ENCODE measurements around the gene SULT2B1. TPM values are rescaled to one million over a fixed set of nuclear protein-coding genes. Genes with fewer than 3 reads are reported as not detected.

SULT2B1 gene
- total RNA-seq, 2 experiments from 2014 or later, result not detected

DNA sequence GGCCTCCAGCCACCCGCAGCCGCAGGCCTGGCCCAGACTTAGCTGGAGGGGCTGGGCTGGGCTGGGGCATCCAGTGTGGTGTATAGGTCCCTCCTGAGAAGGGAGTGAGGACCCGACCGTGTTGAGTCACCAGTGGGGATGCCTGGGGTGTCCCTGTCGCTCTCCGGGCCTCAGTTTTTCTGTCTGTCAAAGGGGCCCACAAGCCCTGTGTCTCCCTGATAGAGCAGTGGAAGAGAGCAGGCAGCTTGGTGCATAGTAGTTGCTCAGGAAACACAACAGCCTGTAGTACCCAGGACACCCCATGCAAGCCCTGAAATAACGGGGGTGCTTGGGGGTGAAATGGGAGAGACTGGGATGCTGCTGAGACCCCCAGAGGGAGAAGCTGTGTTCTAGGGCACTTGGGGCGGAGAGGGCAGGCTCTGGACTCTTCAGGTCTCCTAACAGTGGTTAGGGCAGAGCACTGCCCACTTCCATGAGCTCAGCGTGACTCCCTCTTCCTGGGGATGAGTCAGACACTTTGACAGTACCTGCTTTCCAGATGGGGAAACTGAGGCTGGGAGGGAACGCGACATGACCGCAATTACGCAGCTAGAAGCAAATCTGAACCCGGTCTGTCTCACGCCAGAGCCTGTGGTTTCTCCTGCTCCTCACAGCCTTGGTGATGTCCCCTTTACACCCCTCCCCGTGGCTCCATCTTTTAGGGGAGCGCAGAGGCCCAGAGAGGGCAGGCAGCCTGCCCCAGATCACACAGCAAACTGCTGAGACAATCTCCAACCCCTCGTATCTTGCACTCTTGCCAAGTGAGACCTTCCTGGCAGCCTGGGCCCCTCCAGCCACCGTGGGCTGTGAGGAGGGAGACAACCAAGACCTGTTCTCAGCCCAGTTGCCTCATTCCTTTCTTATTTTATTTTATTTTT, 692 bp downstream of the SULT2B1 start:
- no peaks in the 10 kb centered on the region for H3K4me1 Mint-ChIP-seq (ENCODE audit: low read depth)
- ATAC-seq (ENCODE audit: poor library complexity) (no peak), DNase-seq (no peak)
- H3K27me3 Mint-ChIP-seq, result peaks cover 11% of the 10 kb centered on the region
- H3K4me1 ChIP-seq (ENCODE audit: insufficient read depth, low read length), result no peaks in the 10 kb centered on the region
- no peak overlapping the region for H3K27ac Mint-ChIP-seq
- H3K9me3 ChIP-seq (ENCODE audit: control insufficient read depth in 1 of 2, insufficient read depth in 1 of 2, low read length in 2 of 2), result peaks cover 0 to 5% of the 10 kb centered on the region in 2 experiments
- H3K27ac ChIP-seq (ENCODE audit: low read depth in 1 of 2, low read length in 2 of 2), result no peak overlapping the region
- intact Hi-C loops (cut with DNase I, micrococcal nuclease), result no loop called here
- H3K9me3 Mint-ChIP-seq, result no peaks in the 10 kb centered on the region
- H3K4me3 ChIP-seq (ENCODE audit: low read length), result no peak overlapping the region
- no peaks in the 10 kb centered on the region for H3K36me3 Mint-ChIP-seq (ENCODE audit: low read depth)
- no peaks in the 10 kb centered on the region for H3K36me3 ChIP-seq (ENCODE audit: insufficient read depth, low read length)
- no peak overlapping the region for H3K4me3 Mint-ChIP-seq
- POLR2A ChIA-PET, result no interaction called here
- CTCF ChIA-PET, result no interaction called here
- TF ChIP-seq, protein P1, sequence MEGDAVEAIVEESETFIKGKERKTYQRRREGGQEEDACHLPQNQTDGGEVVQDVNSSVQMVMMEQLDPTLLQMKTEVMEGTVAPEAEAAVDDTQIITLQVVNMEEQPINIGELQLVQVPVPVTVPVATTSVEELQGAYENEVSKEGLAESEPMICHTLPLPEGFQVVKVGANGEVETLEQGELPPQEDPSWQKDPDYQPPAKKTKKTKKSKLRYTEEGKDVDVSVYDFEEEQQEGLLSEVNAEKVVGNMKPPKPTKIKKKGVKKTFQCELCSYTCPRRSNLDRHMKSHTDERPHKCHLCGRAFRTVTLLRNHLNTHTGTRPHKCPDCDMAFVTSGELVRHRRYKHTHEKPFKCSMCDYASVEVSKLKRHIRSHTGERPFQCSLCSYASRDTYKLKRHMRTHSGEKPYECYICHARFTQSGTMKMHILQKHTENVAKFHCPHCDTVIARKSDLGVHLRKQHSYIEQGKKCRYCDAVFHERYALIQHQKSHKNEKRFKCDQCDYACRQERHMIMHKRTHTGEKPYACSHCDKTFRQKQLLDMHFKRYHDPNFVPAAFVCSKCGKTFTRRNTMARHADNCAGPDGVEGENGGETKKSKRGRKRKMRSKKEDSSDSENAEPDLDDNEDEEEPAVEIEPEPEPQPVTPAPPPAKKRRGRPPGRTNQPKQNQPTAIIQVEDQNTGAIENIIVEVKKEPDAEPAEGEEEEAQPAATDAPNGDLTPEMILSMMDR (IDR thresholded peaks at IDR 0.05), result no peak
- no peaks in the 10 kb centered on the region for H3K27me3 ChIP-seq (ENCODE audit: control insufficient read depth in 1 of 2, insufficient read depth in 2 of 2, low read length in 2 of 2)

- H3K27me3 Mint-ChIP-seq, result peaks cover 17% of the 10 kb centered on the region
- H3K36me3 Mint-ChIP-seq (ENCODE audit: low read depth), result no peaks in the 10 kb centered on the region
- peaks cover 0 to 2% of the 10 kb centered on the region in 2 experiments for H3K27me3 ChIP-seq (ENCODE audit: control insufficient read depth in 1 of 2, insufficient read depth in 2 of 2, low read length in 2 of 2)
- H3K4me3 ChIP-seq (ENCODE audit: low read length), result no peak overlapping the region
- no peaks in the 10 kb centered on the region for H3K4me1 Mint-ChIP-seq (ENCODE audit: low read depth)
- peaks cover 5% of the 10 kb centered on the region for H3K4me1 ChIP-seq (ENCODE audit: insufficient read depth, low read length)
- intact Hi-C loops (cut with DNase I, micrococcal nuclease), result no loop called here
- H3K4me3 Mint-ChIP-seq, result no peak overlapping the region
- no peaks in the 10 kb centered on the region for H3K9me3 Mint-ChIP-seq
- H3K27ac ChIP-seq (ENCODE audit: low read depth in 1 of 2, low read length in 2 of 2), result no peak overlapping the region
- DNase-seq (no peak), ATAC-seq (ENCODE audit: poor library complexity) (no peak)
- ChIA-PET CTCF (no interaction called here), POLR2A (no interaction called here)
- H3K9me3 ChIP-seq (ENCODE audit: control insufficient read depth in 1 of 2, insufficient read depth in 1 of 2, low read length in 2 of 2), result no peaks in the 10 kb centered on the region
- H3K27ac Mint-ChIP-seq, result no peak overlapping the region
- TF ChIP-seq, protein P1 (IDR thresholded peaks at IDR 0.05), result no peak
- H3K36me3 ChIP-seq (ENCODE audit: insufficient read depth, low read length), result no peaks in the 10 kb centered on the region
Measured at GRCh38 chr19:48553676-48554384, 1.9 kb downstream of the SULT2B1 start.

- POLR2A ChIA-PET, result no interaction called here
- CTCF ChIA-PET, result no interaction called here
Measured at GRCh38 chr19:48554385-48555091, 2.6 kb downstream of the SULT2B1 start.

More at GRCh38 chr19:48554385-48555091, 2.6 kb downstream of the SULT2B1 start:
- H3K36me3 Mint-ChIP-seq (ENCODE audit: low read depth), result no peaks in the 10 kb centered on the region
- H3K27me3 ChIP-seq (ENCODE audit: control insufficient read depth in 1 of 2, insufficient read depth in 2 of 2, low read length in 2 of 2), result peaks cover 0 to 7% of the 10 kb centered on the region in 2 experiments
- H3K4me3 Mint-ChIP-seq, result no peak overlapping the region
- H3K4me1 Mint-ChIP-seq (ENCODE audit: low read depth), result no peaks in the 10 kb centered on the region
- H3K27me3 Mint-ChIP-seq, result peaks cover 19% of the 10 kb centered on the region
- H3K9me3 Mint-ChIP-seq, result no peaks in the 10 kb centered on the region
- no peak overlapping the region for H3K27ac ChIP-seq (ENCODE audit: low read depth in 1 of 2, low read length in 2 of 2)
- intact Hi-C loops (cut with DNase I, micrococcal nuclease), result no loop called here
- peaks cover 5% of the 10 kb centered on the region for H3K4me1 ChIP-seq (ENCODE audit: insufficient read depth, low read length)
- H3K9me3 ChIP-seq (ENCODE audit: control insufficient read depth in 1 of 2, insufficient read depth in 1 of 2, low read length in 2 of 2), result no peaks in the 10 kb centered on the region
- H3K36me3 ChIP-seq (ENCODE audit: insufficient read depth, low read length), result no peaks in the 10 kb centered on the region
- ATAC-seq (ENCODE audit: poor library complexity), result no peak
- H3K4me3 ChIP-seq (ENCODE audit: low read length), result no peak overlapping the region
- TF ChIP-seq, protein P1 (IDR thresholded peaks at IDR 0.05), result no peak
- no peak for DNase-seq
- H3K27ac Mint-ChIP-seq, result no peak overlapping the region
